HG03045 (cell line): Measurements from ENCODE around the gene IL4I1.

ENCODE experiments used
- ATAC-seq: cut with Tn5 transposase; IDR thresholded peaks from one replicate; pipeline ENCODE4 v1.9.1; 2021; ENCODE audit warnings: mild to moderate bottlenecking, moderate library complexity; ENCODE audit not compliant: unreplicated experiment

IL4I1 gene

GRCh38 chr19:49866933-49867782 is 29.5 kb downstream of the IL4I1 start, which contains the start of gene PNKP:
TSS of gene PNKP (minus strand) at chr19:49867576. CDS start at chr19:49867204, 372 bp downstream.
- ATAC-seq, result peak; percentile 40

GRCh38 chr19:49864890-49865289 is 31.8 kb downstream of the IL4I1 start:
- ATAC-seq, result no peak

- no peak for ATAC-seq
These were observed 32.8 kb downstream of the IL4I1 start for GRCh38 chr19:49863935-49864320.

- no peak for ATAC-seq
These were observed 33.3 kb downstream of the IL4I1 start for GRCh38 chr19:49863254-49863934.

GRCh38 chr19:49862391-49863253 is 34.1 kb downstream of the IL4I1 start:
- ATAC-seq, result no peak

GRCh38 chr19:49861541-49862378 is 34.9 kb downstream of the IL4I1 start:
- ATAC-seq, result no peak

- ATAC-seq, result no peak
These were observed 35.6 kb downstream of the IL4I1 start for GRCh38 chr19:49861107-49861506.

- ATAC-seq, result no peak
These were observed 36.2 kb downstream of the IL4I1 start for GRCh38 chr19:49860336-49861102.

GRCh38 chr19:49859682-49860335 is 36.9 kb downstream of the IL4I1 start:
- no peak for ATAC-seq

GRCh38 chr19:49858088-49858985 is 38.4 kb downstream of the IL4I1 start:
- ATAC-seq, result no peak

GRCh38 chr19:49857838-49858087 is 38.9 kb downstream of the IL4I1 start:
- no peak for ATAC-seq

- ATAC-seq, result no peak
These were observed 39.4 kb downstream of the IL4I1 start for GRCh38 chr19:49857061-49857837.

- no peak for ATAC-seq
These were observed 40.1 kb downstream of the IL4I1 start for GRCh38 chr19:49856574-49857021.

GRCh38 chr19:49855676-49856573 is 40.8 kb downstream of the IL4I1 start:
- ATAC-seq, result no peak

GRCh38 chr19:49855277-49855675 is 41.4 kb downstream of the IL4I1 start:
- no peak for ATAC-seq
